H9 (cell line): ENCODE measurements around the gene RNPS1. TPM values are rescaled to one million over a fixed set of nuclear protein-coding genes. Genes with fewer than 3 reads are reported as not detected.

Experiments used
- DNase-seq: peaks from one replicate; pipeline ENCODE4 v3.0.0-alpha.2; 2017
- H2AFZ ChIP-seq: one replicate; pipeline ENCODE4 v1.6.1; 2013; ENCODE audit warnings: mild to moderate bottlenecking, low read length, control low read depth, moderate library complexity
- H2AK5ac ChIP-seq: 2 replicates; pipeline ENCODE4 v1.6.1; 2013; ENCODE audit warnings: low read length, control low read depth, mixed read lengths; ENCODE audit not compliant: insufficient read length
- H2BK120ac ChIP-seq: one replicate; pipeline ENCODE4 v1.6.1; 2013; ENCODE audit warnings: low read depth, mild to moderate bottlenecking, low read length, control low read depth, inconsistent platforms; ENCODE audit not compliant: poor library complexity, severe bottlenecking
- H2BK12ac ChIP-seq: 2 replicates; pipeline ENCODE4 v1.6.1; 2013; ENCODE audit warnings: low read length, control low read depth, mixed read lengths, low read depth; ENCODE audit not compliant: insufficient read length
- H2BK15ac ChIP-seq: 2 replicates; pipeline ENCODE4 v1.6.1; 2013; ENCODE audit warnings: low read depth, low read length, control low read depth
- H2BK20ac ChIP-seq: one replicate; pipeline ENCODE4 v1.6.1; 2013; ENCODE audit warnings: low read depth, mild to moderate bottlenecking, low read length, control low read depth, inconsistent platforms; ENCODE audit not compliant: poor library complexity, severe bottlenecking
- H2BK5ac ChIP-seq: 2 replicates; pipeline ENCODE4 v1.6.1; 2013; ENCODE audit warnings: low read length, control low read depth, mixed read lengths; ENCODE audit not compliant: insufficient read length
- H3K14ac ChIP-seq: 2 replicates; pipeline ENCODE4 v1.6.1; 2013; ENCODE audit warnings: low read length, control low read depth; ENCODE audit not compliant: insufficient read depth
- H3K18ac ChIP-seq: 2 replicates; pipeline ENCODE4 v1.6.1; 2013; ENCODE audit warnings: low read depth, mild to moderate bottlenecking, mixed read lengths, low read length, control low read depth; ENCODE audit not compliant: insufficient read length
- H3K23ac ChIP-seq: 2 replicates; pipeline ENCODE4 v1.6.1; 2013; ENCODE audit warnings: low read length, control low read depth, mixed read lengths, low read depth; ENCODE audit not compliant: insufficient read length
- H3K23me2 ChIP-seq: 2 replicates; pipeline ENCODE4 v1.6.1; 2013; ENCODE audit warnings: low read depth, mild to moderate bottlenecking, mixed read lengths, low read length, control low read depth; ENCODE audit not compliant: insufficient read length, poor library complexity, severe bottlenecking
- H3K27ac ChIP-seq: 2 replicates; pipeline ENCODE4 v1.5.1; 2013; ENCODE audit warnings: low read length, control low read depth, mixed read lengths, low read depth; ENCODE audit not compliant: insufficient read length
- H3K27me3 ChIP-seq: 2 replicates; pipeline ENCODE4 v1.6.1; 2013; ENCODE audit warnings: low read length, control low read depth, inconsistent platforms; ENCODE audit not compliant: insufficient read depth
- H3K4ac ChIP-seq: 2 replicates; pipeline ENCODE4 v1.6.1; 2013; ENCODE audit warnings: low read depth, mild to moderate bottlenecking, control low read depth, inconsistent platforms, low read length, moderate library complexity
- H3K4me1 ChIP-seq: 2 replicates; pipeline ENCODE4 v1.6.1; 2013; ENCODE audit warnings: low read length, control low read depth, inconsistent platforms; ENCODE audit not compliant: insufficient read depth
- H3K4me2 ChIP-seq: 2 replicates; pipeline ENCODE4 v1.6.1; 2013; ENCODE audit warnings: low read length, control low read depth, mixed read lengths; ENCODE audit not compliant: insufficient read length, insufficient read depth
- H3K56ac ChIP-seq: 2 replicates; pipeline ENCODE4 v1.6.1; 2013; ENCODE audit warnings: low read depth, mild to moderate bottlenecking, mixed read lengths, low read length, control low read depth; ENCODE audit not compliant: insufficient read length
- H3K79me1 ChIP-seq: 2 replicates; pipeline ENCODE4 v1.6.1; 2013; ENCODE audit warnings: low read depth, mild to moderate bottlenecking, moderate library complexity, low read length, control low read depth, inconsistent platforms; ENCODE audit not compliant: insufficient read depth, poor library complexity, severe bottlenecking
- H3K79me2 ChIP-seq: 2 replicates; pipeline ENCODE4 v1.6.1; 2013; ENCODE audit warnings: low read length, control low read depth, inconsistent platforms; ENCODE audit not compliant: insufficient read depth
- H3K9ac ChIP-seq: 2 replicates; pipeline ENCODE4 v1.6.1; 2013; ENCODE audit warnings: low read length, control low read depth, mixed read lengths; ENCODE audit not compliant: insufficient read length; ENCODE audit errors: extremely low read depth
- H3K9me3 ChIP-seq: one replicate; pipeline ENCODE4 v1.6.1; 2013; ENCODE audit warnings: low read depth, low read length, inconsistent platforms; ENCODE audit not compliant: control insufficient read depth
- H3T11ph ChIP-seq: one replicate; pipeline ENCODE4 v1.6.1; 2013; ENCODE audit warnings: mild to moderate bottlenecking, low read length, control low read depth, inconsistent platforms
- H4K20me1 ChIP-seq: one replicate; pipeline ENCODE4 v1.6.1; 2013; ENCODE audit not compliant: control insufficient read depth, insufficient read length, insufficient read depth
- H4K5ac ChIP-seq: 2 replicates; pipeline ENCODE4 v1.6.1; 2013; ENCODE audit warnings: low read depth, mild to moderate bottlenecking, mixed read lengths, low read length, control low read depth; ENCODE audit not compliant: insufficient read length
- H4K8ac ChIP-seq: replicated peaks from 2 replicates; pipeline ENCODE4 v1.6.1; 2013; ENCODE audit warnings: low read length, control low read depth, mixed read lengths, low read depth; ENCODE audit not compliant: insufficient read length
- H4K91ac ChIP-seq: 2 replicates; pipeline ENCODE4 v1.6.1; 2013; ENCODE audit warnings: low read depth, mild to moderate bottlenecking, moderate library complexity, mixed read lengths, low read length, control low read depth; ENCODE audit not compliant: insufficient read length
- H3K27ac Mint-ChIP-seq, 3 experiments: 2 replicates in 2 of 3; 3 replicates in 1 of 3; pipeline ENCODE4 v1.8.0; 2020 to 2021; ENCODE audit warnings: mixed read lengths in 3 of 3, mild to moderate bottlenecking in 1 of 3, moderate library complexity in 1 of 3
- H3K27me3 Mint-ChIP-seq: 2 replicates; pipeline ENCODE4 v1.8.0; 2021; ENCODE audit warnings: low read depth, mild to moderate bottlenecking, moderate library complexity, mixed read lengths
- H3K36me3 Mint-ChIP-seq, 3 experiments: 2 replicates in 2 of 3; 3 replicates in 1 of 3; pipeline ENCODE4 v1.8.0; 2020 to 2021; ENCODE audit warnings: low read depth in 3 of 3, mixed read lengths in 3 of 3; ENCODE audit not compliant: insufficient read depth in 1 of 3
- H3K4me1 Mint-ChIP-seq, 2 experiments: 2 replicates each; pipeline ENCODE4 v1.8.0; 2020; ENCODE audit warnings: mixed read lengths in 2 of 2
- H3K4me3 Mint-ChIP-seq, 2 experiments: 2 replicates in 1 of 2; 3 replicates in 1 of 2; pipeline ENCODE4 v1.8.0; 2020 to 2021; ENCODE audit warnings: mild to moderate bottlenecking in 2 of 2, mixed read lengths in 2 of 2, moderate library complexity in 1 of 2
- H3K9me3 Mint-ChIP-seq, 2 experiments: 2 replicates in 1 of 2; 3 replicates in 1 of 2; pipeline ENCODE4 v1.8.0; 2020; ENCODE audit warnings: mild to moderate bottlenecking in 2 of 2, mixed read lengths in 2 of 2, moderate library complexity in 1 of 2
- CTCF ChIP-seq: fragments of 200-600 bp; sonication (generic); conservative IDR thresholded peaks from 3 replicates; pipeline ENCODE4 v1.8.0; 2021; ENCODE audit warnings: antibody characterized with exemption, mild to moderate bottlenecking
- WGBS: extraction: QIAGEN DNeasy Blood & Tissue Kit; methylation state at CpG from one replicate; pipeline ENCODE4 v1.1.7; 2013; ENCODE audit warnings: missing lambda C conversion rate, low lambda C conversion rate, mixed read lengths; ENCODE audit not compliant: insufficient read length; ENCODE audit errors: extremely low coverage; 5-methylcytosine and 5-hydroxymethylcytosine counted together
- total RNA-seq: library from RNA; stranded (reverse); gene quantifications from 2 replicates; pipeline ENCODE4 v1.2.1, GENCODE V29; 2021

The RNPS1 gene
- total RNA-seq, 1 experiment from 2014 or later = 384 TPM

- Histone ChIP-seq H3K9me3 (no peaks in the 10 kb centered on the region), H3T11ph (no peak overlapping the region), H2BK5ac (no peak overlapping the region), H3K4me2 (no peak overlapping the region), H2BK120ac (no peak overlapping the region), H3K14ac (no peak overlapping the region; the same call in 1 of the 2 replicates), H3K4me1 (no peaks in the 10 kb centered on the region), H3K79me1 (no peaks in the 10 kb centered on the region), H4K5ac (no peak overlapping the region), H3K4ac (no peak overlapping the region), H3K27ac (no peak overlapping the region), H3K18ac (no peak overlapping the region), H3K23ac (no peak overlapping the region), H3K56ac (no peak overlapping the region), H2BK12ac (no peak overlapping the region), H4K8ac (no peak overlapping the region), H4K91ac (no peak overlapping the region), H2AFZ (no peak overlapping the region), H4K20me1 (no peaks in the 10 kb centered on the region), H3K23me2 (no peaks in the 10 kb centered on the region), H3K27me3 (no peaks in the 10 kb centered on the region), H2BK20ac (no peak overlapping the region), H3K79me2 (no peaks in the 10 kb centered on the region), H3K9ac (no peak overlapping the region), H2BK15ac (no peak overlapping the region), H2AK5ac (no peak overlapping the region)
- no peak overlapping the region for H3K4me3 Mint-ChIP-seq
- H3K9me3 Mint-ChIP-seq = no peaks in the 10 kb centered on the region
- no peak overlapping the region for H3K27ac Mint-ChIP-seq
- TF ChIP-seq CTCF = no peak
- H3K4me1 Mint-ChIP-seq = peaks cover 5 to 17% of the 10 kb centered on the region in 2 experiments
- WGBS = no CpG with 5 or more reads among the region's 26 CpGs
- H3K36me3 Mint-ChIP-seq = no peaks in the 10 kb centered on the region; a peak in 1 of 7 replicates
- H3K27me3 Mint-ChIP-seq = peaks cover 7% of the 10 kb centered on the region; the same call in 1 of the 2 replicates
- no peak for DNase-seq
Measured at GRCh38 chr16:2278956-2279800, 11.3 kb upstream of the RNPS1 start.
